NCI-H2107 treated with DMSO at 0.1 percent for 48 hours (cell line): ENCODE measurements around the gene CCDC187.
A peak's percentile ranks its signal among the peaks of the same experiment; 100 is the strongest.

Experiments
- DNase-seq: peaks from one replicate; lab custom pipeline; 2025; ENCODE audit not compliant: unreplicated experiment; lab: John Stamatoyannopoulos, UW

Gene CCDC187

DNA sequence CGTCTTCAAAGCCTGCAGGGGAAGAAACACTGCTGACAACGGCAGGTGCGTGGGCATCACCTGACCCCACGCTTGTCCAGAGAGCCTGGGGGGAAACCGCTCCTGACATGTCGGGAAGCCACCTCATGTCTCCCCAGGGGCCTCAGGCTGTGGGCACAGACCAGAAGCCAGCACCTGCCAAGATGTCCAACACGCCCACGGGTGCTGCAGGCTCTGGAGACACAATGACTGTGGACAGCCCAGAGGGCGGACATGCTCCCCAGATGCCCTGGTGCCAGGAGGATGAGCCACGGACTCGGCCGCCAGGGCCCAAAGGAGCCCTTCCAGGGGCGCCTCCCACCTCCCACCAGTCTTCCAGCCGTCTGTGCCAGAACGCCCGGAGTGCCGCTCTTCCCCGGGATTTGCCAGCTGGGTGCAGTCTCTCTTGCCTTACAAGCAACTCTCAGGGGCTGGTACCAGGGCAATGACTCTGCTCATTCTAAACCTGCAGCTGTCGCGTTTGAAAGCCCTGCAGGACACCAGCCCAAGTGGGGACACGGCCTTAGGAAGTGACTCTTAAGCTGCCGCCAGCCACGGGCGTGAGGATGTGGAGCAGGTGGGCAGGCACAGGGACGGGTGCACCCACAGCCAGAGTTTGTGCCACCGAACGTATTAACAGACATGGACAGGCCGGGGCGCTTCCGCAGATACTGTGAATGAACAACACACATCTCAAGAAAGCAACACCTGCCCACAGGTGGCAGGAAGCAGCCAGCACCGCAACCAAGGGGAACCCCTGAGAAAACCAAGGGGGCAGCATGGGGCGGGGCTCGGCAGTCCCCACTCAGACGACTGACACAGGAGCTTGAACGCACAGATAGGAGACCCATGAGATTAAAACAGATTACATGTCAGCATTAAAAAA, 92.2 kb downstream of the CCDC187 start:
- DNase-seq: no peak

DNA sequence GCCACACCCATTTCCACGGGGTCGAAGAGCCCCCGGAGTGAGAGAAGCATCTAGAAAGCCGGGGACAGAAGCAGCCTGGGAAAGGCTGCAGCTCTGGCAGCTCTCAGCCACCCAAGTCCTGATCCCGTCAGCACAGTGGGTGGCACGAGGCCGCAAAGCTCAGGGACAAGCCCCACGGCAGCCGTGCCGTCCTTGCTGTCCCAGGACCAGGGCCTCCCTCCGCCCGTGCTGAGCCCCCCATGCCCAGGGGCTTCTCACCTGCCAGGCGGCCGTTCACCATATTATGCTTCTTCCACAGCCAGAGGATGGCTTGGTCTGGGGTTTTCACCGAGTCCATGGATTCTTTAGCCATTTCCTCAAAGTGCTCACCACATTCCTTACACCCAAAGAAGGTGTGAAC, 92.9 kb downstream of the CCDC187 start:
- DNase-seq: no peak

DNA sequence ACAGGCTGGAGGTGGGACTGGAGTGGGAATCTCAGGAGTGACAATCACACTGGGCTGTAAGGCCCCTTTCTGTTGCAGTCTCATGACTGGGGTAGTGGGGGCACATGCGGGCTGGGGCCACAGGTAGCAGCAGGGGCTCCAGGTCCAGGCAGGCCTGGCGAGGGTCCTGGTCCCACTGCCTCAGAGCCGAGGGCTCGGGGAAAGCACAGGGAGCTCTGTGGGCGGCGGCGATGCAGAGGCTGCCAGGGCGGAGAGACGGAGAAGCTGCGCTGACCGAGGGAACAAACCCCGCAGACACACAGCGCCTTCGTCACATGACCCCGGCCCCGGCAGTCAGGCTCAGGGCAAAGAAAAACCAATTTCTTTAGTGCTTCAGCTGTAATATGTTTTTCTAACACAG, 93.6 kb downstream of the CCDC187 start:
- DNase-seq: no peak

DNA sequence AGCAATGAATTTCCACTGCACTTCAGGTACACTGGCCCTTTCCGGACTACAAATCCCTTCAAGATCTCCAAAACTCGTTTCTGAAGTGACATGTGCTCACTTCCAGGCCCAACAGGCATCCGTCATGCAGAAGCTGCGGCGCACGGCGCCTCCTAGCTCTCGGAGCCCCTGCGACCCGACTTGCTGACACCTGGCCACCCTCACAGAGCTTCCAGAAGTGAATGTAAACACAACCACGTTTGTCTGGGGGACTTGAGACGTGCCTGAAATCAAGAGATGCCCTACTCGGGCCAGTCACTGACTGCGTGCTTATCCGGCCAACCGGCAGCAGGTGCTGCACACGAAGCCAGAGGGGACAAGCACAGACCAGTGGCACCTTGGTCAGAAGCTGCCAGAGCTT, 94.1 kb downstream of the CCDC187 start:
- DNase-seq: no peak

DNA sequence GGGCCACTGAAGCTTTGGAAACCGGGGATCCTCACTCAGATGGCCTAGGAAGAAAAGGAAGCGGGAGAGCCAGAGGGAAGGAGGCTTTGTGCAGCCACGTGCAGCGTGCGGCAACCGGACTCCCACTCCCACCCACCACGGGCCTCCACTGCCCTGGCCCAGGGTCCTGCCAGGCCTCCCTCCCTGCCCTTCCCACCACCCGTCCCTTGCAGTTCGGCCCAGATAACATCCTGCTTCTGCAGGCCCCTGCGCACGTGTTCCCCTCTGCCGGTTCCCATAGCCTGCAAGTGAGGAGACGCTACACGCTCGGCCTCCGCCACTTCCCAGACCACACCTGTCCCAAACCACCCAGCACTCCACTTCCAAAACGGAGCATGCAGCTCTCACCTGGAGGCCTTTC, 94.7 kb downstream of the CCDC187 start:
- no peak for DNase-seq

DNA sequence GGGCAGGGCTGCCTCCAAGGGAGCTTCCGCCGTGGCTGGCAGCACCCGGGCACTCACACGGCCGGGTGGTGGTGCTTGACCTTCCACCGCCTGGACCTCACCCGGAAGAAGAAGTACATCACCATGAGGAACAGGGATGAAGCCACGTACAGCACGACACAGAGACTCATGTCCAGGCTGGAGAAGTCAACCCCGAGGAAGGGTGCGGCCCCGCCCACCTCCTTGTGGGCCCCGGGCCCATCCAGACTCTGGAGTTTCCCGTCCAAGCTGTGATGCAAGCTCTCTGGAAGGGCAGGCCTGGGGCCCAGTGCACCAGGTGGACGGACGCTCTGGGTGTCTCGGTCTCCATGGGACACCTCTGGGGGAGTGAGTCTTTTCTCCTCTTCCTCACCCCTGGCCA, 95.2 kb downstream of the CCDC187 start:
- DNase-seq: no peak

DNA sequence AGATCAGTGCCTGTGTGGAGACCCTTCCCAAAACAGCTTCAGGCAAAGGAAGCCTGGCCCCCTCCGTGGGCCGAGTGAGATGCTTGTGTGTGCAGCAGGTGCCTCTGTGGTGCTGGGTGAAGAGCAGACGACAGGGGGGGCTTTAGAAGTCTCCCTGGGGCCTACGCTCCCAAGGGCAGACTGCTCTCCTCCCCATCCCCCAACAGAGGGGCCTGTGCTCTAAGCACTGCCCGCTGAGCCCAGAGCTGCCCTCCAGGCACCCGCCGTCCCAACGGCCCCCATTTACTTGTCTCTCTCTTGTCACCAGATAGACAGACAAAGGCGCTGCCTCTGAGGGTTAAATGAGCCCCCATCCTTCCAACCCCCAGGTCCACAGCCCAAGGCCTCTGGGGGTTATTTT, 96.3 kb downstream of the CCDC187 start:
- DNase-seq: no peak

DNA sequence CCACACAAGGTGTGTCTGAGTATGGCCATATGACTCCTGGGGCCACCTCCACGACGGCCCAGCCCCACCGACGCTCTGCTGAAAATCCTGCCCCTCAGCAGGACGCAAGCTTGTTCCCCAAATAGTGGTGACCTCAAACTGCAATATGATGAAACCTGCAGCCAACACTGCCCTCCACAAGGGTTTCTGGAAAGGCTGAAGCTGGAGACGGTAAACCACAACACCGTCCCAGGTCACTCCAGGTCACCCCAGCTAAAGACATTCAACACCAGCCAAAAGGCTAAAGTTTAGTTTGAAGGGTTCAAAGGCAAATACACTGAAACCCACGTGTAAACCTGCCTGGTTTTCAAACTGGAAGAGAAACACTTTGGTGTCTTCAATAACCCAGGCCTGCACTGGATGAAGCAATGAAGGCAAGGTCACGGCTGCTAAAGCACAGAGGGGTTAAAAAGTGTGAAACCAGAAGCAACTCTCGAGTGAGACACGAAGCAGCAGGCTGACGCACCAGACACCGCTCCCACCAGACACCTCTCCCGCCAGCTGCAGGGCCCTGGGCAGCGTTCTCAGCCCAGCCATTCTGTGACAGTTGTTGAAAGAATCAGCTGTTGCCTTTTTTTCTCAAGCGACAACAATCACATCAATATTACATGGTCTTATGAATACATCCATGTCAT, 97.2 kb downstream of the CCDC187 start:
- peak; percentile 43 for DNase-seq

DNA sequence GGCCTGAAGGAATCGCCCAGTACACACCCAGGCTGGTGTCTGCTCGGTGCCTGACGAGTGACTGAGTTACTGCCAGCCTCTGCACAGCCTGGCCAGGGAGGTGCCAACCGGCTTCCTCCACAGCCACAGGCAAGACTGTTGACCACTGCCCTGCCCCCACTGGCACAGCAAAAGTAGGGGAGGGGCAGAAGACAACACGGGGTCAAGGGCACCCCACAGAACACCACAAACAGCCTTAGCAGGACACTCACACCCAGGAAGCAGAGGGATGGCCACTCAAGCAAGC, 98.2 kb downstream of the CCDC187 start:
- no peak for DNase-seq

DNA sequence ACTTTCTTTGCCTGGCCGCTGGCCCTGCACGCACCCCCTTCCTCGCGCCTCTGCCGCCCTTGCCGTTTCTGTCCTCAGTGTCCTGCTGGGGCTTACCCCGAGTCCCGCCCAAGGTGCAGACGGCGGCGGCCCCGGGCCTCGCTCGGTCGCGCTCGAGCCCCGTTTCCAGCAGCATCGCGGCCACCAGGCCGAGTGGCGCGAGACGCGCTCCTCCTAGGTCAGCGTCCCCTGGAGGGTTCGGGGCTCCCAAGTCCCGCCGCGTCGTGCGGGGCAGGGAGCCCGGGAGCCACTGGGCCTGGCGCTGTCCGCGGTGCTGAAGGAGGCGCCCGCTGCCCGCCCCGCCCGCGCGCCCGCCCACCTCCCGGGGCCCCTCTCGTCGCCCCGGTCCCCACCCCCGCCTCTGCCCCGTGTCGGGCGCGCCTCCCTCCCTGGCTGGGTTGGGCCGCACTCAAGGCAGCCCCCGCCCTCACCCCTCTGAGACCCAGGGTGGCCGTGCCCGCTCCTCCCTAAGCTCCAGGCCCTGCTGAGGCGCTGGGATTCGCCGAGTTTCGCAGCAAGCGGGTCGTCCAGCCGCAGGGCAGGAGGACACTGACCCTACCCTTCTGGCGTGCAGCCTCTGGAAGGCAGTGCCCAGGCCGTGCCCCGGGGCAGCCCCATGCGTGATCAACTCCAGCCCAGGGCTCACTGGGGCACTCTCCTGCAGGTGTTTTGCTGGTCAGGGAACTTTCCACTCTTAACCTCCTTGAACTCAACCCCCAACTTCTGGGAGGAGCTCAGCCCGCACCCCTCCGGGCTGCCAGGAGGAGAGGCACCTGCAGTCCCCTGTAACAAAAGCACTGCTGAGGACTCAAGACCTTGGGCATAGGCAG, 98.8 kb downstream of the CCDC187 start, which contains the start of gene LHX3:
LHX3 (minus strand) TSS at position 291 of the 869 bp plus-strand sequence; CDS start at position 175, 116 bp downstream.
- DNase-seq: no peak

DNA sequence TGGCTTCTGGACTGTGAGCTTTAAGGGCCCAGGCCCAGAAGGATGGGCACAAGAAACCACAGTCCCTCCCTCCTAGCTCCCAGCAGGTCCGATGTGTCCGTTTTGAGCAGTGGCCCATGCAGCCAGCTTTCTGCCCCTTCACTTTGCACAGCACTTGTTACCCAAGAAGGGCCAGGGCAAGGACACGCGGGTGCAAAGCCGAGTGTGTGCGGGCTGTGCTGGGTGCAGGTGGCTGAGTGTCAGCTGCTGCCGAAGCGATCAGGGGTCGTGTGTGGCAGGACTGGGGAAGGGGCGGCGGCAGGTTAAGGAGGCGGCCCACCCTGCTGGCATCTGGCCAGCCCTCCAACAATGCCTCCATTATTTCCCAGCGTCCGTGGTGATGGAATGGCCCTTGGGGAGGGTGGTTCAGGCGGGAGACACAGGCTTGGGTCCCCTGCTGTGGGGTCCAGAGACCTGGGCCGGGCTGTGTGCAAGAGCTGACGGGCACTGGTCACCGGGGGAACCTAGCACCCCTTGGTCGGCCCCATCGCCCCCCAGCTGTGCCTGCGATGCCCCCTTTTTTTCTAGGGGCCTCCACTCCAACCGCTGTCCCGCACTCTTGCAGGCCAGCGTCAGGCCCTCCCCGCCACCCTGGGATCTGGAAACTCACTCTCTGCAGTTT, 99.6 kb downstream of the CCDC187 start:
- DNase-seq: no peak

DNA sequence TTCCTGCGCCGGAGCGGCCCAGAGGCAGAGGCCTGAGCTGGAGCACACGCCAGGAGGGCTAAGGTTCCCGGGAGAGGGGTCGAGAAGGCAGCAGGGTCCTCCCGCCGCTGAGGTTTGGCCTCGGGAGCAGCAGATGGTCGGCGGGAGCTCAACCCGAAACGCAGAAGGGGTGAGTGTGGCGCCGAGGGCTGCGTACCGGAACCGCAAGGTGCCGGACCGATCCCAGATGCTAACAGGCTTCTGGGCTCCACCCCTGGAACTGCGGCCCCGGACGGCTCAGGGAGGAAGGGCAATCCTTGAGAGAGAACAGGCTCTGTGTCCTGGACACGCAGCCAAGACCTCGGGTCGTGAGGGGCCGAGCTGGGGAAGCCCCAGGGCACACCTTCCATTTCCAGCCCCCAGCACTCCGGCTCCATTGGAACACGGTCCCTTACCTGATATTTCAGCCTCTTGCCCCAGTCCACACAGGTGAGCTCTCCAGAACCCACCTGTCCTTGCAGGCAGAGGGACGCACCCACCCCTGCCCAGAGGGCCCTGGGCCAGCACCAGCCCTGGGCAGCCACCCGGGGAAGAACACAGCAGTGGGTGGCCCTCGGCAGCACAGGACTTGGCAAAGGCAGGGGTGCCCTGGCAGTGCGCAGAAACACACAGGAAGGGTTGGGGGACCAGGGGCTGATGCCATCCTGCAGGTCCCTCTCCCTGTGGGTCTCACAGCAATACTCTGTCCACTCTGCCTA, 100.3 kb downstream of the CCDC187 start:
- DNase-seq: no peak

DNA sequence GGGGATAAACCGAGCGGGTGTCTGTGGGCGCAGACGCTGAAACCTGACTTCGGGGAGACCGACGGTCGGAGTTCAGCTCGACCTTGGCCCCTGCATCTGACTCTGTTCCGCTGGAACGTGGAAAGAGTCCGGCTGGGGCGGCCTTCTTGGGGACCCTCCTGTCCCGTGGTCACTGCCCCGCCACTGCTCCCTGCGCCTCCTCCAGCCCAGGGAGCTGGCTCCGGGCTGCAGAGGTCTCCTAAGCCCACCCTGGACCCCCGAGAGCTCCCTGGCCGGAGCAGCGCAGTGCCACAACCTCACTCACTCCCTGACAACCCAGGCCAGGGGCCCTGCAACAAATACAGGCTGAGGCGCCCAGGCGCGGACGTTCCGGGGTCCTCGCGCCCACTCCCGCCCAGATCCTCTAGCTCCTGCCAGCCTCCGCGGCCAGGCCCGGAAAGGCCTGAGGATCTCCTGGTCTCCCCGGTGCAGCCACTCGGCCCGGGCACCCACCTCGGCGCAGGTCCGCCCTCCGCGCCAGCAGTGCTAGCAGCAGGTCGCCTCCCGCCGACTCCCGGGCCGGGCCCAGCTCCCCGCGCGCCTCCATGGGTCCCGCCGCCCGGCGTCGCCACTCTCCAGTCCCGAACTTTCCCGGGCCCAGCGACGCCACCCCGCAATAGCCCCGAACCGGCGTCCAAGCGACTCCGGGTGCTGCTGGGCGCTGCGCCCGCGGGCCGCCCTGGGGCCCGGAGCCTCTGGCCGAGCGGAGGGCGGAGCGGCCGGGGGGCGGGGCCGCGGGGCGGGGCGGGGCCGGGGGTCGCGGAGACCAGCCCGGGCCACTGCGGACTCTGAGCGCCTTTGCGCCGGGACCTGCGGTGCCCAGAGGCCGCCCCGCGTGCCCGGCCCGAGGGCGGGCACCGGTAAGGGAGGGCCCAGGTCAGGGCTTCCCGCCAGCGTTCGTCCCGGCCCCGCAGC, 101.2 kb downstream of the CCDC187 start:
- no peak for DNase-seq

DNA sequence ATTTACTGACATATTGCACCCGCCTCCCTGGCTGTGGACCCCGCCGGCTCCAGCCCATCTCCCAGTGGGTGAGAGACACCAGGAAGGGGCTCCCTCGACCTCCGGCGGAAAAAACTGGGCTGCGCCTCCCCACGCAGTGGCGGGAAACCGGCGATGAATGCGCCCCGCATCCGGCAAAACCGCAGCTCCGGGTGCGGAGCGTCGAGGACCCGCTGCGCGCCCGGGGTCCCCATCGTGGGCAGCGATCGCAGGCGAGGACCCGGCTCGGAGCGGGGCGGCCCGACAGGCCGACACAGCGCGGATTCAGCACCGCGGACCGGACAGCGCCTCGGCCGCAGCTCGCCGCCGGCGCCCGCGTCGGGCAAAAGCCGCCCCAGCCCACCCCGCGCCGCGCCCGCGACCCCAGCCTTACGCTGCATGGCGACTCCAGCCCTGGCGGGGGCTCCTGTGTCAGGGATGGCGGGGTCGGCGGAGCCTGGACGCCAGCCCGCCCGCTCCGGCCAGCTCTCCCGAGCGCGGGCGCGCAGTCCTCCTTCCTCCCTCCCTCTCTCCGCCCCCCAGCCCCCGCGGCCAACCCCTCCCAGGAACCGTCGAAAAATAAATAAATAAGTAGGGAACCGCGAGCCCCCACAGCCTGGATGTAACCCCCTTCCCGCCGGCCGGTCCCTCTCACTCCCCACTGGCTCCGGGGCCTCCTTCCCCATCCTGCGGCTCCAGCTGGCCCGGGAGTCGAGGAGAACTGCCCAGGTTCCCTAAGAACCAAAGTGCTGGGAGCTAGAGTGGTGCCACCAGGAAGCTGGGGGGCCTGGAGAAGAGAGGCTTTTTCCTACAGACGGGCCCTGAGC, 102.1 kb downstream of the CCDC187 start:
- no peak for DNase-seq

DNA sequence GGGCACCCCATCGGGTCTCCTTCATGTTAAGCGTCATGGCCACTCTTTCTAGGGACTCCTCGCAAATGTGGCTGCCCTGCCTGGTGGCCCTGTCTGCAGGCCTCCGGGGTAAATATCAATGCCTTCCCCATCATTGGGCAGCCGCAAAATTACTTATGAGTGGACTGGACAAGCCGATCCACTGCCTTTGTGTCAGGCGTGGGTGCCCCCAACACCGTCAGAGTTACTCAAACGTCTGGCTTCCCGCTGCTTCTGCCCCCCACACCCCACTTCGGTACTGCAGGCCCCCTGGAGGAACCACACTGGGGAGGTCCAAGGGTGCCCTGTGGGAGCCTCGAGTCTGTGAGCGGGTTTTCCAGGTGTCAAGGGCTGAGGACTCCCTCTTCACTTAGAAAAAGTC, 102.7 kb downstream of the CCDC187 start:
- DNase-seq: no peak

DNA sequence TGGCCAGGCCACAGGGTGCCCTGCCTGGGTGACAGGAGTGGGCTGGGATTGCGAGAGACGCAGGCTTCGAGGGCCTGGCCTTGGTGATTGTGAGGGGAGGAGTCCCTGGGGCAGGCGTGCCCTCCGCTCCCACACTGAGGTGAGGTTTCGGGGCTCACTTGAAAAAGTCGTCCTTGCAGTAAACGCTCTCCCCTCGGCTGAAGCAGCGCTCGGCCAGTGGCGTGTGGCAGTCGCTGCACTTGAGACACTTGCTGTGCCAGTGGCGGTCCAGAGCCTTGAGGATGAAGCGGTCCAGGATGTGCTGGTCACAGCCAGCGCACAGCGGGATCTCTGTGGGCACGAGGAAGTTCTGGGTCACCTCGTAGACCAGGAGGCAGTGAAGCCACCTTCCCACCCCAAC, 103.5 kb downstream of the CCDC187 start:
- no peak for DNase-seq
